Activated T-cell treated with anti-CD3 and anti-CD28 coated beads, Interleukin-2, amount 50 U/mL, for 72 hours (primary cell): ENCODE measurements around the gene RPTOR. TPM values are rescaled to one million over a fixed set of nuclear protein-coding genes. Genes with fewer than 3 reads are reported as not detected.

Experiments used
- ATAC-seq, 2 donors: fragments of 150-1000 bp; cut with Tn5 transposase; replicated peaks in 1 of 2; 2 replicates each; pipeline ENCODE4 v1.10.0; 2021; ENCODE audit warnings: moderate library complexity in 2 of 2, mild to moderate bottlenecking in 1 of 2
- DNase-seq, 2 donors: peaks; one replicate each; pipeline ENCODE4 v3.0.0; 2021 to 2022; ENCODE audit warnings: mixed read lengths in 1 of 2
- H3K27ac Mint-ChIP-seq: one replicate; pipeline ENCODE4 v1.8.0; 2022; ENCODE audit warnings: mild to moderate bottlenecking, moderate library complexity, mixed read lengths
- H3K27me3 Mint-ChIP-seq: one replicate; pipeline ENCODE4 v1.8.0; 2022; ENCODE audit warnings: low read depth, mixed read lengths
- H3K36me3 Mint-ChIP-seq, 2 donors: one replicate each; pipeline ENCODE4 v1.8.0; 2022; ENCODE audit warnings: mixed read lengths in 2 of 2, mild to moderate bottlenecking in 1 of 2; ENCODE audit not compliant: insufficient read depth in 2 of 2
- H3K4me1 Mint-ChIP-seq: one replicate; pipeline ENCODE4 v1.8.0; 2022; ENCODE audit warnings: low read depth, mixed read lengths
- H3K4me3 Mint-ChIP-seq, 2 donors: one replicate each; pipeline ENCODE4 v1.8.0; 2022; ENCODE audit warnings: mild to moderate bottlenecking in 2 of 2, mixed read lengths in 2 of 2, moderate library complexity in 2 of 2
- H3K9me3 Mint-ChIP-seq, 2 donors: one replicate each; pipeline ENCODE4 v1.8.0; 2022; ENCODE audit warnings: mixed read lengths in 2 of 2
- total RNA-seq, 2 donors: library from RNA; stranded (reverse); gene quantifications; one replicate each; pipeline ENCODE4 v1.2.3, GENCODE V29; 2022

The RPTOR gene
- total RNA-seq, 2 donors from 2014 or later, result 50.8 to 62.0 TPM

DNA sequence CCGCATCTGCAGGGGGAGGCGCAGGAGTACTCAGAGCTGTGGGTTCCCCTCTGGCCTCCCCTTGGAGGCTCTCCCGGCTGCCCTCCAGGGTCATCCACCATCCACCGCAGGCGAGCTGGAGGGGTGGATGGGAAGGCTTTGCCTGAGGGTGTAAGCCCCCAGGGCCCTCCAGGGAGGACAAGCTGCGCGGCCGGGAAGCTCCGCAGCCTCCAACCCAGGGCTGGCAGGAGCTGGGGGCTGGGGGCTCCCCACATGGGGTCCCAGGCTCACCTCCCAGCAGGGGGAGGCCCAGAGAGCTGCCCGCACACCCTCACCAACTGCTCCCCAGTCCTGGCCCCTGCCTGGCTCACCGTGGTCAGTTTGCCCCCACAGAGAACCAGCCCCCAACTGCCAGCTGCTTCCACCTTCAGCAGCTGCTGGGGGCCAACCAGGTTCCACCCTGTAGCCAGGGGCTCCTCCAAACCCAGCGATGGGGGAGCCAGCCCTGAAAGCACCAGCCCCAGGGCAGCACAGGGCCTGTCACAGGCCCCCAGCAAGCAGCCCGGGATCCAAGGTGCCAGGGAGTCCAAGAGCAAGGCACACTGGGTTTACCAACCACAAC, 427.2 kb downstream of the RPTOR start:
- Mint-ChIP-seq H3K27ac (no peak overlapping the region), H3K27me3 (no peaks in the 10 kb centered on the region), H3K4me1 (no peaks in the 10 kb centered on the region), H3K36me3 (peaks cover 0 to under 1% of the 10 kb centered on the region in 2 donors), H3K4me3 (no peak overlapping the region), H3K9me3 (no peaks in the 10 kb centered on the region)
- ATAC-seq, result peak in 1 of 2 donors; percentile 7
- no peak for DNase-seq

GRCh38 chr17:80976701-80977100, 432.1 kb downstream of the RPTOR start:
- H3K27ac Mint-ChIP-seq, result no peak overlapping the region
- peaks cover 0 to 1% of the 10 kb centered on the region in 2 donors for H3K9me3 Mint-ChIP-seq
- H3K36me3 Mint-ChIP-seq, result no peaks in the 10 kb centered on the region
- peaks cover 9% of the 10 kb centered on the region for H3K27me3 Mint-ChIP-seq
- peaks cover 12% of the 10 kb centered on the region for H3K4me1 Mint-ChIP-seq
- no peak for ATAC-seq
- H3K4me3 Mint-ChIP-seq, result no peak overlapping the region
- no peak for DNase-seq

GRCh38 chr17:80977172-80977571, 432.5 kb downstream of the RPTOR start:
- no peak for DNase-seq
- no peaks in the 10 kb centered on the region for H3K36me3 Mint-ChIP-seq
- H3K27me3 Mint-ChIP-seq, result peaks cover 9% of the 10 kb centered on the region
- no peak for ATAC-seq
- H3K27ac Mint-ChIP-seq, result no peak overlapping the region
- peaks cover 0 to 1% of the 10 kb centered on the region in 2 donors for H3K9me3 Mint-ChIP-seq
- H3K4me3 Mint-ChIP-seq, result no peak overlapping the region
- H3K4me1 Mint-ChIP-seq, result peaks cover 12% of the 10 kb centered on the region

DNA sequence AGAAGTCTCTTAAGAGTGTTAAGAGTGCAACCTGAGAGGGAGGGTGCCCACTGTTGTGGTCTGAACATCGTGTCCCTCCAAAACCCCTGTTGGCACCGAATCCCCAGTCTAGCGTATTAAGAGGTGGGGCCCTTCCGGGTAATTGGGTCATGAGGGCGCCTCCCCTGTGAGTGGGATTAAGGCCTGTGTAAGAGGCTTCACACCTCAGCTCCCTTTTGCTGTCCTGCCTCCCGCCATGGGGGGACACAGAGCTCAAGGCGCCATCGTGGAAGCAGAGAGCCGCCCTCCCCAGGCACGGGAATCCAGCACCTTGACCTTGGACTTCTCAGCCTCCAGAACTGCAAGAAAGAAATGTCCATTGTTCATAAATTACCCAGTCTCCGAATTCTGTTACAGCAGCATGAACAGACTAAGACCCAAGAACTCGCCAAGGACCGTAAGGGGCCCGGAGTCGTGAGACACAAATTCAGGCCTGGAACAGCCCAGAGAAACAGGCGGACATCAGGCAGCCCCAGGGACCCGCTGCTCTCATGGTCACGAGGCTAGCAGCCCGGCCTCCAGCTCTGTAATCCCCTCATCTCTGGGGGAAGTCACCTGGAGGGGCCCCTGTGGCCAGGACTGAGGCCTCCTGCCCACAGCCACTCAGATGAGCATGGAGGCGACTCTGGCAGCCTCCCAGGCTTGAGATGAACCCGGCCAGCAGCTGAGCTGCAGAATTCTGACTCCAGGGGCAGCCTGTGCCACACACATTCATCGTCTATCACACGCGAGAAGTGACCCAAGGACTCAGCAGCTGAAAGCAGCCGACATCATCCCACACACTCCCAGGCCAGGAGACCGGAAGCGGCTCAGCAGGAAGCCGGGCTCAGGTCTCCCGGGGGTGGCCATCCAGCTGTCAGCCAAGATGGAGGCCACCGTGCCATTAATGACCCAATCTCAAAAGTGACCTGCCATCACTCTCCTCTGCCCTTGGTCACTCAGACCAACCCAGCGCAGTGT, 434.2 kb downstream of the RPTOR start:
- no peaks in the 10 kb centered on the region for H3K36me3 Mint-ChIP-seq

GRCh38 chr17:80979547-80980378, 435.1 kb downstream of the RPTOR start:
- Mint-ChIP-seq H3K9me3 (peaks cover 0 to 1% of the 10 kb centered on the region in 2 donors), H3K4me3 (no peak overlapping the region), H3K27ac (no peak overlapping the region), H3K36me3 (no peaks in the 10 kb centered on the region), H3K27me3 (peaks cover 19% of the 10 kb centered on the region), H3K4me1 (peaks cover 12% of the 10 kb centered on the region)
- ATAC-seq, result no peak
- DNase-seq, result no peak

More for the DNA sequence above, 434.2 kb downstream of the RPTOR start:
- ATAC-seq (no peak), DNase-seq (no peak)
- H3K27ac Mint-ChIP-seq, result no peak overlapping the region
- H3K4me3 Mint-ChIP-seq, result no peak overlapping the region
- H3K4me1 Mint-ChIP-seq, result peaks cover 12% of the 10 kb centered on the region
- peaks cover 19% of the 10 kb centered on the region for H3K27me3 Mint-ChIP-seq
- H3K9me3 Mint-ChIP-seq, result peaks cover 0 to 1% of the 10 kb centered on the region in 2 donors

DNA sequence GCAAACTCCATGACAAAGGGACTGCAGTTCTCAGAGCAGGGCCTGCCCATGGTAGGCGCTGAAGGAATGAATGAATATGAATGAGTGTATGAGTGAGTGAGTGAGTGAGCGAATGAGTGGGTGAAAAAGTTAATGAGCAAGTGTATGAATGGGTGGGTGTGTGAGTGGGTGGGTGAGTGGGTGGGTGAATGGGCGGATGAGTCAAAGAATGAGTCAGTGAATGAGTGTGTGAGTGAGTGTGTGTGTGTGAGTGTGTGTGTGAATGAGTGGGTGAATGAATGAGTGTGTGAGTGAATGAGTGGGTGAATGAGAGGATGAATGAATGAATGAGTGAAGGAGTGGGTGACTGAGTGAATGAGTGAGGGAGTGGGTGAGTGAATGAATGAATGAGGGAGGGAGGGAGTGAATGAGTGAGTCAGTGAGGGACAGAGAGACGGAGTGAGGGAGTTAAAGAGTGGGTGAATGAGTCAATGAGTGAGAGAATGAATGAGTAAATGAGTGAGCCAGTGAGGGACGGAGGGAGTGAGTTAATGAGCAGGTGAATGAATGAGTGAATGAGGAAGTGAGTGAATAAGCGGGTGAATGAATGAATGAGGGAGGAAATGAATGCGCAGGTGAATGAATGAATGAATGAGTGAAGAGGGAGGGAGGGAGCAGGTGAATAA, 435.9 kb downstream of the RPTOR start:
- peaks cover 12% of the 10 kb centered on the region for H3K4me1 Mint-ChIP-seq
- no peaks in the 10 kb centered on the region for H3K36me3 Mint-ChIP-seq
- H3K4me3 Mint-ChIP-seq, result peak overlapping the region; percentile 32 to 51
- peaks cover 0 to 1% of the 10 kb centered on the region in 2 donors for H3K9me3 Mint-ChIP-seq
- no peak overlapping the region for H3K27ac Mint-ChIP-seq
- peaks cover 19% of the 10 kb centered on the region for H3K27me3 Mint-ChIP-seq
- ATAC-seq (peak; percentile 82 to 83), DNase-seq (peak in 1 of 2 donors; percentile 30)

DNA sequence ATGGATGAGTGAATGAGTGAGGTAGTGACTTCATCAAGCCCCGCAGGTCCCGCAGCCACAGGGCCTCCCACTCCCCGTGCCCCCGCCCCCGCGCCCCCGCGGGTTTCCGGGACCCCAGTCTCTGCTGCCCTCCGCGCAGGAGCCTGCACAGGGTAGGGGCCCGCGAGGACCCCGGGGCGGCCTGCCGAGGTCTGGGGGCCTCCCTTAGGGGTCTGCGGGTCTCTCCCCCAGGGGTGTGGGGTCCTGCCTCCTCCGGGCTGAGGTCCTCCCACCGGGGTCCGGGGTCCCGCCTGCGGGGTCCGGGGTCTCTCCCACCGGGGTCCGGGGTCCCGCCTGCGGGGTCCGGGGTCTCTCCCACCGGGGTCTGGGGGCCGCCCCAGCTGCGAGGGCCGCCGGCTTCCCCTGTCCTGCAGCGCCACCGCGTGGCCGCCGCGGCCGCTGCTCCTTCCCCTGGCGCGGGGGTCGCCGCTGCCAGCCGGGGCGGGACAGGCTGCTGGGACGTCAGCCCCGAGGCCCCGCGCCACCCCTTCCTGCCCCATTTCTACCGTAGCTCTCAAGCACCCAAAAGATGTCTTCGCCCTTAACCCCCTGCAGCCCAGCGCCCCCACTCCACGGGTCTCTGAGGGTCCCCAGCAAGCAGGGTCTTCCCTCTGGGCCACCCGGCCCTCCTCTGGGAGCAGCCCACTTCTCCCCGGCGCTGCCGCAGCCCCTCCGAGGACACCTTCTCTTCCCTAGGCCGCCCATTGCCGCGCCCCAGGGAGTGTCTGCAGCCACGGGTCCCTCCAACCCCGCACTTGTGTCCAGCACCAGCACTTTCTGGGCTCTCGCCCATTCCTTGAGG, 436.6 kb downstream of the RPTOR start:
- Mint-ChIP-seq H3K9me3 (peaks cover 0 to 1% of the 10 kb centered on the region in 2 donors), H3K36me3 (no peaks in the 10 kb centered on the region), H3K27me3 (peaks cover 19% of the 10 kb centered on the region), H3K4me3 (peak overlapping the region; percentile 32 to 51), H3K4me1 (peaks cover 12% of the 10 kb centered on the region), H3K27ac (no peak overlapping the region)
- peak; percentile 51 to 59 for ATAC-seq
- DNase-seq, result peak; percentile 44 to 65

- Mint-ChIP-seq H3K27ac (no peak overlapping the region), H3K36me3 (no peaks in the 10 kb centered on the region), H3K4me1 (peaks cover 12% of the 10 kb centered on the region), H3K4me3 (peak overlapping the region in 1 of 2 donors; percentile 3), H3K9me3 (peaks cover 0 to 1% of the 10 kb centered on the region in 2 donors), H3K27me3 (peaks cover 19% of the 10 kb centered on the region)
- DNase-seq (no peak), ATAC-seq (no peak)
Observed at GRCh38 chr17:80981929-80982425, 437.3 kb downstream of the RPTOR start.

GRCh38 chr17:80982426-80982974, 437.9 kb downstream of the RPTOR start:
- ATAC-seq (no peak), DNase-seq (no peak)
- Mint-ChIP-seq H3K4me3 (no peak overlapping the region), H3K27ac (no peak overlapping the region), H3K4me1 (peaks cover 12% of the 10 kb centered on the region), H3K27me3 (peaks cover 19% of the 10 kb centered on the region), H3K36me3 (no peaks in the 10 kb centered on the region), H3K9me3 (peaks cover 0 to 1% of the 10 kb centered on the region in 2 donors)

GRCh38 chr17:80983545-80983944, 438.9 kb downstream of the RPTOR start:
- Mint-ChIP-seq H3K4me1 (peaks cover 12% of the 10 kb centered on the region), H3K36me3 (no peaks in the 10 kb centered on the region), H3K4me3 (no peak overlapping the region), H3K27me3 (peaks cover 19% of the 10 kb centered on the region), H3K9me3 (peaks cover 0 to 1% of the 10 kb centered on the region in 2 donors), H3K27ac (no peak overlapping the region)
- ATAC-seq, result no peak
- DNase-seq, result no peak

- H3K4me3 Mint-ChIP-seq, result no peak overlapping the region
- peaks cover 12% of the 10 kb centered on the region for H3K4me1 Mint-ChIP-seq
- no peak overlapping the region for H3K27ac Mint-ChIP-seq
- H3K9me3 Mint-ChIP-seq, result peaks cover 0 to 1% of the 10 kb centered on the region in 2 donors
- H3K27me3 Mint-ChIP-seq, result peaks cover 19% of the 10 kb centered on the region
- ATAC-seq, result no peak
- no peaks in the 10 kb centered on the region for H3K36me3 Mint-ChIP-seq
- no peak for DNase-seq
Observed at GRCh38 chr17:80984749-80985148, 440.1 kb downstream of the RPTOR start.
